ENCODE results near the gene ZMYND11.

The ZMYND11 gene

DNA sequence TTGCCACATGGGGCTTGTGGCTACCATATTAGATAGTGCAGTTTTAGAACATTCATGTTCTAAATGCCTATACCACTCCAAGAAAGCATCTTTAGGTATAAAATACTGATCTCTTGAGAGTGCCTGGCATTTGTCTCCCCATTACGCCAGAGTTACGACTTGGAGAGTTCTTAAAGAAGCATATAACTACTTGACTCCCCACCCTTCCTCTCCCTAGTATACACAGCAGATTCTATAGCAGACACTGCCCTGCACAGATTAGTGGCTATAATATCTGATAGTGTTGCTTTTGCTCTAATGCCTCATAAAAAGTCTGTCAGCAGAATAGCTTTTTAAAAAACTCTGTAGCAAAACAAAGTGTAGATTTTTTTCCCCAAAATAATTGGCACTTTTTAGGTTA is 90.8 kb downstream of the ZMYND11 start:
- ChIA-PET CTCF (no interaction called here), POLR2A (no interaction called here)

DNA sequence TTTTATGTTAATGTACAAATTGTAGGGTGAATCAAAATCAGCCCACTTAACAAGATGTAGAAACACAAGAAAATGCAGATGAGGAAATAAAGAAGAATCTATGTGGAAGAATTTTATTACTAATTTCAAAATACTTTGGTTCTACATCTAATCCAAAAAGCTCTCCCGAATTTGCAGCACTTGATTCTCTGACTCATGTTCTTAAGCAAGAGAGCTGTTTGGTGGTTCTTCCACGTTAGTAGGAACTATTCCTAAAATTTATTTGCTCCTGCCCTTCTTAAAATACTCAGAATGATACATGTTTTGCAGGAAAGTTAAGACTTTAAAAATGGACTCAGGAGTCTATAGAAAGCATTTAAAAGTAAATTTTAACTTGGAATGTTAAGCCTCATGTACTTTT is 91.8 kb downstream of the ZMYND11 start:
- TF ChIP-seq ZNF16 (tag by site-specific recombination; IDR thresholded peaks at IDR 0.05; ENCODE audit: low read depth): no peak
- TF ChIP-seq ZNF169 (tag by site-specific recombination; IDR thresholded peaks at IDR 0.05): no peak
- TF ChIP-seq ZSCAN30 (tag by site-specific recombination; IDR thresholded peaks at IDR 0.05): no peak
- no peak for TF ChIP-seq ZNF629 (tag by site-specific recombination; IDR thresholded peaks at IDR 0.05)
- TF ChIP-seq ZNF10 (tag by site-specific recombination; IDR thresholded peaks at IDR 0.05): no peak
- no peak for TF ChIP-seq ZEB2 (tag by site-specific recombination; IDR thresholded peaks at IDR 0.05)
- Histone ChIP-seq H3K4me3 (ENCODE audit: low read depth, low read length) (no peak overlapping the region), H3K9me3 (ENCODE audit: control insufficient read depth, insufficient read depth, low read depth, low read length) (no peaks in the 10 kb centered on the region), H3K36me3 (ENCODE audit: control insufficient read depth in 2 of 2, insufficient read depth in 1 of 2, low read length in 2 of 2) (no peaks in the 10 kb centered on the region), H3K27ac (ENCODE audit: extremely low read depth, low read depth, low read length) (no peak overlapping the region), H3K4me1 (ENCODE audit: control insufficient read depth, insufficient read depth, low read length) (no peaks in the 10 kb centered on the region)
- ChIA-PET CTCF (no interaction called here), POLR2A (no interaction called here)

More for the DNA sequence above, 90.8 kb downstream of the ZMYND11 start:
- Histone ChIP-seq H3K27ac (ENCODE audit: extremely low read depth, low read depth, low read length) (no peak overlapping the region), H3K4me1 (ENCODE audit: control insufficient read depth, insufficient read depth, low read length) (no peaks in the 10 kb centered on the region), H3K4me3 (ENCODE audit: low read depth, low read length) (no peak overlapping the region), H3K9me3 (ENCODE audit: control insufficient read depth, insufficient read depth, low read depth, low read length) (no peaks in the 10 kb centered on the region), H3K36me3 (ENCODE audit: control insufficient read depth in 2 of 2, insufficient read depth in 1 of 2, low read length in 2 of 2) (no peaks in the 10 kb centered on the region)
- TF ChIP-seq SP2 (tag by site-specific recombination; IDR thresholded peaks at IDR 0.05) (no peak), ZNF311 (tag by site-specific recombination; IDR thresholded peaks at IDR 0.05; ENCODE audit: borderline replicate concordance) (no peak), ZNF248 (tag by site-specific recombination; IDR thresholded peaks at IDR 0.05) (no peak), ZFP37 (tag by site-specific recombination; IDR thresholded peaks at IDR 0.05) (no peak), ZNF560 (tag by site-specific recombination; IDR thresholded peaks at IDR 0.05; ENCODE audit: borderline replicate concordance) (no peak)
- TF ChIP-seq, protein P1, sequence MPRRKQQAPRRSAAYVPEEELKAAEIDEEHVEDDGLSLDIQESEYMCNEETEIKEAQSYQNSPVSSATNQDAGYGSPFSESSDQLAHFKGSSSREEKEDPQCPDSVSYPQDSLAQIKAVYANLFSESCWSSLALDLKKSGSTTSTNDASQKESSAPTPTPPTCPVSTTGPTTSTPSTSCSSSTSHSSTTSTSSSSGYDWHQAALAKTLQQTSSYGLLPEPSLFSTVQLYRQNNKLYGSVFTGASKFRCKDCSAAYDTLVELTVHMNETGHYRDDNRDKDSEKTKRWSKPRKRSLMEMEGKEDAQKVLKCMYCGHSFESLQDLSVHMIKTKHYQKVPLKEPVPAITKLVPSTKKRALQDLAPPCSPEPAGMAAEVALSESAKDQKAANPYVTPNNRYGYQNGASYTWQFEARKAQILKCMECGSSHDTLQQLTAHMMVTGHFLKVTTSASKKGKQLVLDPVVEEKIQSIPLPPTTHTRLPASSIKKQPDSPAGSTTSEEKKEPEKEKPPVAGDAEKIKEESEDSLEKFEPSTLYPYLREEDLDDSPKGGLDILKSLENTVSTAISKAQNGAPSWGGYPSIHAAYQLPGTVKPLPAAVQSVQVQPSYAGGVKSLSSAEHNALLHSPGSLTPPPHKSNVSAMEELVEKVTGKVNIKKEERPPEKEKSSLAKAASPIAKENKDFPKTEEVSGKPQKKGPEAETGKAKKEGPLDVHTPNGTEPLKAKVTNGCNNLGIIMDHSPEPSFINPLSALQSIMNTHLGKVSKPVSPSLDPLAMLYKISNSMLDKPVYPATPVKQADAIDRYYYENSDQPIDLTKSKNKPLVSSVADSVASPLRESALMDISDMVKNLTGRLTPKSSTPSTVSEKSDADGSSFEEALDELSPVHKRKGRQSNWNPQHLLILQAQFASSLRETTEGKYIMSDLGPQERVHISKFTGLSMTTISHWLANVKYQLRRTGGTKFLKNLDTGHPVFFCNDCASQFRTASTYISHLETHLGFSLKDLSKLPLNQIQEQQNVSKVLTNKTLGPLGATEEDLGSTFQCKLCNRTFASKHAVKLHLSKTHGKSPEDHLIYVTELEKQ (tag by site-specific recombination; IDR thresholded peaks at IDR 0.05; ENCODE audit: borderline replicate concordance): no peak
- TF ChIP-seq, protein P2, sequence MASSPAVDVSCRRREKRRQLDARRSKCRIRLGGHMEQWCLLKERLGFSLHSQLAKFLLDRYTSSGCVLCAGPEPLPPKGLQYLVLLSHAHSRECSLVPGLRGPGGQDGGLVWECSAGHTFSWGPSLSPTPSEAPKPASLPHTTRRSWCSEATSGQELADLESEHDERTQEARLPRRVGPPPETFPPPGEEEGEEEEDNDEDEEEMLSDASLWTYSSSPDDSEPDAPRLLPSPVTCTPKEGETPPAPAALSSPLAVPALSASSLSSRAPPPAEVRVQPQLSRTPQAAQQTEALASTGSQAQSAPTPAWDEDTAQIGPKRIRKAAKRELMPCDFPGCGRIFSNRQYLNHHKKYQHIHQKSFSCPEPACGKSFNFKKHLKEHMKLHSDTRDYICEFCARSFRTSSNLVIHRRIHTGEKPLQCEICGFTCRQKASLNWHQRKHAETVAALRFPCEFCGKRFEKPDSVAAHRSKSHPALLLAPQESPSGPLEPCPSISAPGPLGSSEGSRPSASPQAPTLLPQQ (tag by site-specific recombination; IDR thresholded peaks at IDR 0.05): no peak

DNA sequence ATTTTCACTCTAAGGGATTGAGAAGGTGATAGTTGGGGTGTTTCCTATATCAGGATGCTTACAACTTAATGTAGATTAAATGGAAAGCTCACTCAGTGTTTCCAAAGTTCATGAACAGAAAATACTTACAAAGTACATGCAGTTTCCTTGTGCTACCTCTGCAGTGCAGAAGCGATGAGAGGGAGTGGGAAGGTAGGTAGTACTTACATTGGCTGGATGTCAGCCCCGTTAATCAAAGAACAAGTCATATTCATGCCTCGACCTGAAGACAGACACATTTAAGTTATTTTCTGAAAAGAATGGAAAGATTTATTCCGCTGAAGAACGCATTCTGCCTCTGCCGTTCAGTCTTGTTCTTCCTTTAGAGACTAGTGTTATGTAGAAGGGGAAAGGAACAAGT is 93.1 kb downstream of the ZMYND11 start:
- ChIA-PET CTCF (no interaction called here), POLR2A (no interaction called here)
- Histone ChIP-seq H3K36me3 (ENCODE audit: control insufficient read depth in 2 of 2, insufficient read depth in 1 of 2, low read length in 2 of 2) (no peaks in the 10 kb centered on the region), H3K27ac (ENCODE audit: extremely low read depth, low read depth, low read length) (no peak overlapping the region), H3K9me3 (ENCODE audit: control insufficient read depth, insufficient read depth, low read depth, low read length) (no peaks in the 10 kb centered on the region), H3K4me3 (ENCODE audit: low read depth, low read length) (no peak overlapping the region), H3K4me1 (ENCODE audit: control insufficient read depth, insufficient read depth, low read length) (no peaks in the 10 kb centered on the region)
- no peak for TF ChIP-seq EGR2 (tag by site-specific recombination; IDR thresholded peaks at IDR 0.05; ENCODE audit: low read depth)

DNA sequence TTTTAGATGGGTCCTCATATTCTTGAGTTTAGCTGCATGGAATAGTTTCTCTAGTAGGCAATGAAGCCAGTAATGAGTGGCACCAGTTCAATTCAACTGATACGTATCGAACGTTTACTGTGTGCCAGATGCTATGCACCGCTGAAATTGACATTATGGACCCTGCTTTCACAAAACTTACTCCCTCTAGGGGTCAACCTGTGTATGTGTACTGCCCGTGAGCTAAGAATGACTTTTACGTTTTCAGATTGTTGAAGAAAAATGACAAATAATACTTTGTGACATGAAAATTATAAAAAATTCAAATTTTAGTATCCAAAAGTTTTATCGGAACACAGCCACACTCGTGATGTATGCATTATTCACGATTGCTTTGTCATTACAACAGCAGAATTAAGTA is 95.5 kb downstream of the ZMYND11 start:
- Histone ChIP-seq H3K27ac (ENCODE audit: extremely low read depth, low read depth, low read length) (no peak overlapping the region), H3K36me3 (ENCODE audit: control insufficient read depth in 2 of 2, insufficient read depth in 1 of 2, low read length in 2 of 2) (no peaks in the 10 kb centered on the region), H3K4me3 (ENCODE audit: low read depth, low read length) (no peak overlapping the region), H3K9me3 (ENCODE audit: control insufficient read depth, insufficient read depth, low read depth, low read length) (no peaks in the 10 kb centered on the region), H3K4me1 (ENCODE audit: control insufficient read depth, insufficient read depth, low read length) (peaks cover 4% of the 10 kb centered on the region; the same call in 1 of the 2 replicates)
- POLR2A ChIA-PET: no interaction called here
- TF ChIP-seq WT1 (tag by site-specific recombination; IDR thresholded peaks at IDR 0.05) (no peak), GLI2 (tag by site-specific recombination; IDR thresholded peaks at IDR 0.05; ENCODE audit: borderline replicate concordance, low read depth) (no peak), ZBTB48 (tag by site-specific recombination; IDR thresholded peaks at IDR 0.05) (no peak), ZNF24 (tag by site-specific recombination; IDR thresholded peaks at IDR 0.05) (no peak), ZNF2 (tag by site-specific recombination; IDR thresholded peaks at IDR 0.05) (no peak), MEIS1 (CRISPR knock-in tag; IDR thresholded peaks at IDR 0.05; ENCODE audit: borderline replicate concordance) (no peak), ZNF677 (tag by site-specific recombination; IDR thresholded peaks at IDR 0.05) (no peak), ZNF366 (tag by site-specific recombination; conservative IDR thresholded peaks at IDR 0.05) (no peak), ZNF501 (tag by site-specific recombination; IDR thresholded peaks at IDR 0.05) (no peak)
- TF ChIP-seq, protein P3, sequence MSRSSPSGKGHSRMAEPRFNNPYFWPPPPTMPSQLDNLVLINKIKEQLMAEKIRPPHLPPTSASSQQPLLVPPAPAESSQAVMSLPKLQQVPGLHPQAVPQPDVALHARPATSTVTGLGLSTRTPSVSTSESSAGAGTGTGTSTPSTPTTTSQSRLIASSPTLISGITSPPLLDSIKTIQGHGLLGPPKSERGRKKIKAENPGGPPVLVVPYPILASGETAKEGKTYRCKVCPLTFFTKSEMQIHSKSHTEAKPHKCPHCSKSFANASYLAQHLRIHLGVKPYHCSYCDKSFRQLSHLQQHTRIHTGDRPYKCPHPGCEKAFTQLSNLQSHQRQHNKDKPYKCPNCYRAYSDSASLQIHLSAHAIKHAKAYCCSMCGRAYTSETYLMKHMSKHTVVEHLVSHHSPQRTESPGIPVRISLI (tag by site-specific recombination; IDR thresholded peaks at IDR 0.05): no peak
- CTCF ChIA-PET: interaction anchor here (0.9 to 1.6 kb wide), 6 partner anchors 8 to 130 kb away, joined by 3 to 11 read pairs (median 5); no protein-coding TSS in a partner anchor
